Osteoblast (primary cell): ENCODE data around the gene TESMIN. TPM values are rescaled to one million over a fixed set of nuclear protein-coding genes. Genes with fewer than 3 reads are reported as not detected.

ENCODE experiments used
- DNase-seq: peaks from one replicate; pipeline ENCODE4 v3.0.0; 2011; ENCODE audit warnings: low spot score, mixed read lengths; ENCODE audit not compliant: insufficient read length; ENCODE audit errors: missing footprints
- H2AFZ ChIP-seq: 2 replicates; pipeline ENCODE4 v1.6.0; 2011; ENCODE audit warnings: mild to moderate bottlenecking, low read length
- H3K27ac ChIP-seq: 2 replicates; pipeline ENCODE4 v1.5.1; 2011; ENCODE audit warnings: mild to moderate bottlenecking, low read depth, low read length, moderate library complexity
- H3K27me3 ChIP-seq: 2 replicates; pipeline ENCODE4 v1.6.0; 2012; ENCODE audit warnings: mild to moderate bottlenecking, control low read depth, inconsistent platforms, low read length, moderate library complexity; ENCODE audit not compliant: insufficient read depth
- H3K36me3 ChIP-seq: 2 replicates; pipeline ENCODE4 v1.5.1; 2011; ENCODE audit warnings: mild to moderate bottlenecking, low read length, control low read depth, moderate library complexity; ENCODE audit not compliant: insufficient read depth
- H3K4me1 ChIP-seq: 2 replicates; pipeline ENCODE4 v1.5.1; 2011; ENCODE audit warnings: mild to moderate bottlenecking, low read length, control low read depth, moderate library complexity; ENCODE audit not compliant: insufficient read depth
- H3K4me2 ChIP-seq: 2 replicates; pipeline ENCODE4 v1.6.0; 2011; ENCODE audit warnings: mild to moderate bottlenecking, low read length; ENCODE audit not compliant: insufficient read depth
- H3K4me3 ChIP-seq: fragments of 200-600 bp; sonication (generic); 3 replicates; pipeline ENCODE4 v1.5.1; 2012; ENCODE audit warnings: mild to moderate bottlenecking, low read length, inconsistent platforms; ENCODE audit not compliant: insufficient read depth
- H3K79me2 ChIP-seq: 2 replicates; pipeline ENCODE4 v1.6.0; 2012; ENCODE audit warnings: mild to moderate bottlenecking, low read length, control low read depth, inconsistent platforms; ENCODE audit not compliant: insufficient read depth
- H3K9me3 ChIP-seq: 2 replicates; pipeline ENCODE4 v1.5.1; 2011; ENCODE audit warnings: low read depth, low read length, control low read depth
- H4K20me1 ChIP-seq: 2 replicates; pipeline ENCODE4 v1.6.0; 2012; ENCODE audit warnings: mild to moderate bottlenecking, low read length, control low read depth; ENCODE audit not compliant: insufficient read depth
- total RNA-seq: library from RNA; depleted of rRNA; stranded (reverse); fragments of >200 nt; gene quantifications from 2 replicates; pipeline ENCODE4 v1.2.3, GENCODE V29; 2012
- TF ChIP-seq, protein P1 (sequence below): IDR thresholded peaks from 2 replicates; pipeline ENCODE4 v1.5.1; 2011; ENCODE audit warnings: mild to moderate bottlenecking, low read depth, low read length, moderate library complexity; ENCODE audit errors: extremely low read depth

TESMIN gene
- total RNA-seq, 1 donor = not detected

DNA sequence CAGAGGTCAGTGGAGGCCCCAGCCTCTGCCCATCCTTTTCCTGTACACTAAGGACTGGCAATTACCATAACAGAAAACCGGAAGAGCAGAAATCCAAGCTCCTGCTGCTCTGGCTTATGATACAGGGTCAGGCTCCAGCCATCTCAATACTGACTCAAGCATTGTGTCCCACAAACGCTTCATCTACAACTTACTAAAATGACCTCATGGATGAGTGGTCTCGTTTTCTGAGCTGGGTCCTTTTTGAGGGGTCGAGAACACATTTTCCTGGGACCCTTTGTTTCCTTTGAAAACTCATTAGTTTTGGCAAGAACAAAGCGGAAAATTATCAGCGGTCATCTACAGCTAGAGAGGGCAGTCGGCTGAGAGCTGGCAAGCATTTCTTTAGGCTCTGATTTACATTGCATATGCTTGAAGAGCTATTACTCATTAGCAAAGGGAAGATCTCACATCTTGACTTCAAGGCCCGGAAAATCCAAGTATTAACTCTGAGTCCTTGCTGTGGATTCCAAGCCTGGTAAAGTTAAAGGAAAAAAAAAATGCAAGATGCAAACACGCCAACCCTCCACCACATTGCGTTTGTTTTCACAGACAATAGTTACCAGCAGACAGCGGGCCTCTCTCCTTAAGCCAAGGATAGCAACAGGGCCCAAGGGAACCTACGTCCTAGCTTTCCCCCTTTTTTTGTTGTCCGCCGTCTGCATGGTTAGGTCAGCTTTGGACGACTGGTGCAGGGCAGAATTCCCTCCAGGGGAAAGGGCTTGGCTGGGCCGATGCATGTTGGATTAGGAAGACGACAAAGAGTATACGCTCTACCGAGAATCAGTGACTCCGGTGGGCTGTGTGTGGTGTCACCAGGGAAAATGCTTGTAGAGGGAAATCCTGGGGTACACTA lies 1.8 kb downstream of the TESMIN start:
- H3K36me3 ChIP-seq = no peaks in the 10 kb centered on the region
- H3K4me1 ChIP-seq = no peaks in the 10 kb centered on the region
- H3K9me3 ChIP-seq = no peaks in the 10 kb centered on the region
- H3K4me3 ChIP-seq = no peak overlapping the region
- TF ChIP-seq, protein P1, sequence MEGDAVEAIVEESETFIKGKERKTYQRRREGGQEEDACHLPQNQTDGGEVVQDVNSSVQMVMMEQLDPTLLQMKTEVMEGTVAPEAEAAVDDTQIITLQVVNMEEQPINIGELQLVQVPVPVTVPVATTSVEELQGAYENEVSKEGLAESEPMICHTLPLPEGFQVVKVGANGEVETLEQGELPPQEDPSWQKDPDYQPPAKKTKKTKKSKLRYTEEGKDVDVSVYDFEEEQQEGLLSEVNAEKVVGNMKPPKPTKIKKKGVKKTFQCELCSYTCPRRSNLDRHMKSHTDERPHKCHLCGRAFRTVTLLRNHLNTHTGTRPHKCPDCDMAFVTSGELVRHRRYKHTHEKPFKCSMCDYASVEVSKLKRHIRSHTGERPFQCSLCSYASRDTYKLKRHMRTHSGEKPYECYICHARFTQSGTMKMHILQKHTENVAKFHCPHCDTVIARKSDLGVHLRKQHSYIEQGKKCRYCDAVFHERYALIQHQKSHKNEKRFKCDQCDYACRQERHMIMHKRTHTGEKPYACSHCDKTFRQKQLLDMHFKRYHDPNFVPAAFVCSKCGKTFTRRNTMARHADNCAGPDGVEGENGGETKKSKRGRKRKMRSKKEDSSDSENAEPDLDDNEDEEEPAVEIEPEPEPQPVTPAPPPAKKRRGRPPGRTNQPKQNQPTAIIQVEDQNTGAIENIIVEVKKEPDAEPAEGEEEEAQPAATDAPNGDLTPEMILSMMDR = no peak
- no peak overlapping the region for H2AFZ ChIP-seq
- H3K27me3 ChIP-seq = no peaks in the 10 kb centered on the region
- H3K27ac ChIP-seq = no peak overlapping the region
- no peaks in the 10 kb centered on the region for H4K20me1 ChIP-seq
- peak; percentile 90 for DNase-seq
- H3K79me2 ChIP-seq = no peaks in the 10 kb centered on the region
- no peak overlapping the region for H3K4me2 ChIP-seq

DNA sequence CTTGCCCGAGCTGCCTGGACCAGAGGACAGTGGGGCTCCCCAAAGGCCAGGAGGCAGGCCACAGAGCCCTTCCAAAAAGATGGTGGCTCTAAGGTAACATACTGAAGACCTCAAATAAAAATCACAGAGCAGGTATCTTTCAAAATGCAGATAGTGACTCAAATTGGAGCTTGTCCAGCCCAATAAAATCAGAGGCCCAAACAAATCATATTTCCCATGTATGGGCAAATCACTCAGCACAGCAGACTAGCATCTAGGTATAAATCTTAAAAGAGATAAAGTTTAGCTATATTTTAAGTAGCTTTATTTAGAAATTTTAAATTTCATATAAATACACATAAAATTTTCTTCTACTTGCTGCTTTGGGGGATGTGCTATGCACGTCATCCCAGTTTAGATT lies 3.3 kb downstream of the TESMIN start:
- H3K4me2 ChIP-seq = no peak overlapping the region
- no peaks in the 10 kb centered on the region for H3K4me1 ChIP-seq
- no peak overlapping the region for H3K4me3 ChIP-seq
- H3K79me2 ChIP-seq = no peaks in the 10 kb centered on the region
- H3K9me3 ChIP-seq = no peaks in the 10 kb centered on the region
- H2AFZ ChIP-seq = no peak overlapping the region
- TF ChIP-seq, protein P1 = no peak
- H3K36me3 ChIP-seq = no peaks in the 10 kb centered on the region
- H3K27ac ChIP-seq = no peak overlapping the region
- DNase-seq = no peak
- no peaks in the 10 kb centered on the region for H3K27me3 ChIP-seq
- H4K20me1 ChIP-seq = no peaks in the 10 kb centered on the region

DNA sequence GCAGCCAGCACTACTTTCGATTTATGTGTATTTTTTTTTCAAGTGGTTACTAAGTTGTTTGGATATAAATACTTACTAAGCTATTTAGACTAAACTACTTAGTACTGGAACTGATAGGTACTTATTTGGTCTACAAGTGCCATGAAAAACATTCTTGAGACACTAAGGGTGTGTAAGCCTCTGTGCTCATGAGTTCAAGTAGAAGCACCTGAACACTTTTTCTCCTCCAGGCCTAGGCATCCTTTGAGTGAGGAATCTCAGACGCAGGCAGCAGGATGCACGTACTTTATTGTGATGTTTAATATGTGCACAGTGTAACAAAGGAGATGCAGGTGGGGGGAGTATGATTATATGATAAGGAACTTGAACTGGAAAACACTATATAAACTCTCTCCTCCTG lies 7.8 kb downstream of the TESMIN start:
- H3K36me3 ChIP-seq = no peaks in the 10 kb centered on the region
- H4K20me1 ChIP-seq = no peaks in the 10 kb centered on the region
- DNase-seq = no peak
- H3K4me3 ChIP-seq = no peak overlapping the region
- H3K9me3 ChIP-seq = no peaks in the 10 kb centered on the region
- H3K79me2 ChIP-seq = no peaks in the 10 kb centered on the region
- H3K4me2 ChIP-seq = no peak overlapping the region
- TF ChIP-seq, protein P1 = no peak
- H2AFZ ChIP-seq = no peak overlapping the region
- H3K4me1 ChIP-seq = peaks cover 5% of the 10 kb centered on the region
- no peak overlapping the region for H3K27ac ChIP-seq
- H3K27me3 ChIP-seq = no peaks in the 10 kb centered on the region

DNA sequence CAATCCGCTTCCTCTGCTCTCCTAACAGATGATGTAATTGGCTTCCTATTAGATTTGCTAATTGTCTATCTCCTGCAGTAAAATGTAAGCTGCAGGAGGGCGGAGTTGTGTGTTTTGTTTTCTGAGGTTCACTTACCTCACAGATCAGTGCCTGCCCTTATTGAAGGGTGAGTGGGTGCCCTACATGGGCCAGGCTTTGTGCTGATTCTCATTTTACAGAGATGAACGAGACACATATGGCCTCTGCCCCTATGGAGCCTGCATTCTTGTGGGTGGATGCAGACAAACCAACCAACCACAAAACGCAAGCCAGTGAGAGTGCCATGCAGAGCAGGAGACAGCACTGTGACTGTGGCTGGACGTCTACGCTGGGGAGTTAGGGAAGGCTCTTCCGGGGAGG lies 9.9 kb downstream of the TESMIN start:
- no peak overlapping the region for H2AFZ ChIP-seq
- no peaks in the 10 kb centered on the region for H3K9me3 ChIP-seq
- H3K36me3 ChIP-seq = no peaks in the 10 kb centered on the region
- H3K27ac ChIP-seq = no peak overlapping the region
- H3K4me3 ChIP-seq = no peak overlapping the region
- peak overlapping the region; percentile 41 for H3K4me2 ChIP-seq
- H4K20me1 ChIP-seq = no peaks in the 10 kb centered on the region
- DNase-seq = no peak
- TF ChIP-seq, protein P1 = no peak
- H3K79me2 ChIP-seq = no peaks in the 10 kb centered on the region
- H3K4me1 ChIP-seq = peaks cover 5% of the 10 kb centered on the region
- H3K27me3 ChIP-seq = no peaks in the 10 kb centered on the region
